ENCODE results near the gene TMEM52.

DNA sequence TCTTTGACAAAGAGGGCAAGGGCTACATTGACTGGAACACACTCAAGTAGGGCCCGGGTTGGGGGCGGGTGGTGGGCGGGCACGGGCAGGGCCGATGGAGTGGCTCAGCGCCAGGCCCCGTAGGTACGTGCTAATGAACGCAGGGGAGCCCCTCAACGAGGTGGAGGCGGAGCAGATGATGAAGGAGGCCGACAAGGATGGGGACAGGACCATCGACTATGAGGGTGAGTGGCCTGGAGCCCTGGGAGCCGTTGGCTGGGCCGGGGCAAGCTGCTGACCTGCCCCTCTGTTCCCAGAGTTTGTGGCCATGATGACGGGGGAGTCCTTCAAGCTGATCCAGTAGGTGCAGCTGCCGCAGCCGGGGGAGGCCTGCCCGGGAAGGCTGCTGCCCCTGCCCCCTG lies 2.2 kb downstream of the TMEM52 start:
- TF ChIP-seq EZH2phosphoT487 (IDR thresholded peaks at IDR 0.05; ENCODE audit: borderline replicate concordance, low read depth, low read length): no peak
- TF ChIP-seq, protein P1, sequence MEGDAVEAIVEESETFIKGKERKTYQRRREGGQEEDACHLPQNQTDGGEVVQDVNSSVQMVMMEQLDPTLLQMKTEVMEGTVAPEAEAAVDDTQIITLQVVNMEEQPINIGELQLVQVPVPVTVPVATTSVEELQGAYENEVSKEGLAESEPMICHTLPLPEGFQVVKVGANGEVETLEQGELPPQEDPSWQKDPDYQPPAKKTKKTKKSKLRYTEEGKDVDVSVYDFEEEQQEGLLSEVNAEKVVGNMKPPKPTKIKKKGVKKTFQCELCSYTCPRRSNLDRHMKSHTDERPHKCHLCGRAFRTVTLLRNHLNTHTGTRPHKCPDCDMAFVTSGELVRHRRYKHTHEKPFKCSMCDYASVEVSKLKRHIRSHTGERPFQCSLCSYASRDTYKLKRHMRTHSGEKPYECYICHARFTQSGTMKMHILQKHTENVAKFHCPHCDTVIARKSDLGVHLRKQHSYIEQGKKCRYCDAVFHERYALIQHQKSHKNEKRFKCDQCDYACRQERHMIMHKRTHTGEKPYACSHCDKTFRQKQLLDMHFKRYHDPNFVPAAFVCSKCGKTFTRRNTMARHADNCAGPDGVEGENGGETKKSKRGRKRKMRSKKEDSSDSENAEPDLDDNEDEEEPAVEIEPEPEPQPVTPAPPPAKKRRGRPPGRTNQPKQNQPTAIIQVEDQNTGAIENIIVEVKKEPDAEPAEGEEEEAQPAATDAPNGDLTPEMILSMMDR (conservative IDR thresholded peaks at IDR 0.05; ENCODE audit: low read length): no peak
